ENCODE data around the gene RASSF5.
A peak's percentile ranks its signal among the peaks of the same experiment; 100 is the strongest.

The RASSF5 gene

GRCh38 chr1:206518206-206518605 lies 10.9 kb downstream of the RASSF5 start:
- DNase-seq: no peak

GRCh38 chr1:206518743-206519142 lies 11.4 kb downstream of the RASSF5 start:
- no peak for DNase-seq

GRCh38 chr1:206521127-206521526 lies 13.8 kb downstream of the RASSF5 start:
- DNase-seq: no peak

- DNase-seq: no peak
Measured at GRCh38 chr1:206521694-206522402, 14.5 kb downstream of the RASSF5 start.

- DNase-seq: no peak
Measured at GRCh38 chr1:206524739-206525364, 17.5 kb downstream of the RASSF5 start.

GRCh38 chr1:206526064-206526911 lies 19.0 kb downstream of the RASSF5 start:
- DNase-seq: no peak

GRCh38 chr1:206529425-206529824 lies 22.1 kb downstream of the RASSF5 start:
- DNase-seq: no peak

GRCh38 chr1:206532368-206532767 lies 25.0 kb downstream of the RASSF5 start:
- no peak for DNase-seq

- no peak for DNase-seq
Measured at GRCh38 chr1:206534552-206534951, 27.2 kb downstream of the RASSF5 start.

GRCh38 chr1:206535853-206536188 lies 28.5 kb downstream of the RASSF5 start:
- no peak for DNase-seq

GRCh38 chr1:206537141-206537540 lies 29.8 kb downstream of the RASSF5 start:
- no peak for DNase-seq

GRCh38 chr1:206538086-206538770 lies 30.9 kb downstream of the RASSF5 start:
- peak; percentile 37 for DNase-seq

- DNase-seq: no peak
Measured at GRCh38 chr1:206538901-206539640, 31.7 kb downstream of the RASSF5 start.

GRCh38 chr1:206540044-206540780 lies 32.9 kb downstream of the RASSF5 start:
- DNase-seq: no peak

- no peak for DNase-seq
Measured at GRCh38 chr1:206541236-206541833, 34.0 kb downstream of the RASSF5 start.

GRCh38 chr1:206544562-206545257 lies 37.4 kb downstream of the RASSF5 start:
- DNase-seq: peak; percentile 86

GRCh38 chr1:206545351-206545750 lies 38.0 kb downstream of the RASSF5 start:
- DNase-seq: no peak

GRCh38 chr1:206547104-206547503 lies 39.8 kb downstream of the RASSF5 start:
- no peak for DNase-seq

GRCh38 chr1:206550446-206550845 lies 43.1 kb downstream of the RASSF5 start:
- no peak for DNase-seq

GRCh38 chr1:206551296-206551985 lies 44.1 kb downstream of the RASSF5 start:
- DNase-seq: no peak

Measured in hematopoietic multipotent progenitor cell treated with erythropoietin and hydrocortisone succinate and interleukin-3 and kit ligand, for 4 days (in vitro differentiated cells).